Activated T-cell treated with anti-CD3 and anti-CD28 coated beads for 1 hour (primary cell): ENCODE data around the gene TBC1D22B.
"Not testable (repeated sequence)": the region's sequence is repeated elsewhere in the genome, so short reads cannot be mapped to it uniquely, and the experiment has no call there.

Source experiments
- DNase-seq: peaks from one replicate; pipeline ENCODE4 v3.0.0-alpha.2; 2020; ENCODE audit warnings: low read depth

TBC1D22B gene

DNA sequence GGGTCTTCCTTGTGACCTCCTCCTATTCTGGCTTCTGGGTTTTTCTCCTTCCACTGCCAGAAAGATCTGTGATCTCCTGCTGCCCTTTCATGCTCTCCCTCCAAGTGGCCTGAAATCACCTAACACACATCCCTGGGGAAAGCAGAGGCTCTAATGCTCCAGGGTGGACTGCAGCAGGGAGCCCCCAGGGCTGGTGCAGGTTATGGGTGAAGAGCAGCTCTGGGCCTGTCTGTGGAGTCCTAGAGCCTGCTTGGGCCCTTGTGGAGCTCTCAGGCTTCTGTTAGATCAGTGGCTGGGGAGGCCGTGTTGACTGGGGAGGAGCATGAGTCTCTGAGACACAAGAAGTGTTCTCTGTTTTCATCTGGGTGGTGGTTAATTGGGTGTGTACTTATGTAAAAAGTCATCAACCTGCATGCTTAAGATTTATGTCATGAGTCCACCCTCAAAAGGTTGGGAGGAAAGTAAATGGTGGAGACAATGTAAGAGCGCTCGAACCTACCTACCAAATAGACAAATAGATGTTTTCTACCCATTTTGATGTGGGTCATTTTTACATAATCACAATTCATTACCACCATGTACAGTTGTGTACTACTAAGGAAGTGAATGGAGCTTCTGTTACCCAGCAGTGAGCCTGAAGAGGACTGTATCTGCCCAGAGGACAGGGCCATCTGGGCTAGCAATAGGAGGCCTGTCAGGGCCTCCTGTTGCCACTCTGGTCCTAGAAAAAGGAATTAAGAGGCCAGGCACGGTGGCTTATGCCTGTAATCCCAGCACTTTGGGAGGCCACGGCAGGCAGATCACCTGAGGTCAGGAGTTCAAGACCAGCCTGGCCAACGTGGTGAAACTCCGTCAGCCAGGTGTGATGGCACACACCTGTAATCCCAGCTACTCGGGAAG lies 64.2 kb downstream of the TBC1D22B start:
- DNase-seq, result no peak

GRCh38 chr6:37323580-37323979 lies 66.0 kb downstream of the TBC1D22B start:
- DNase-seq, result no peak

GRCh38 chr6:37324131-37325033 lies 66.8 kb downstream of the TBC1D22B start:
- no peak for DNase-seq

- not testable (repeated sequence) for DNase-seq
These were observed 72.8 kb downstream of the TBC1D22B start for GRCh38 chr6:37330345-37330744.

GRCh38 chr6:37331047-37331446 lies 73.5 kb downstream of the TBC1D22B start:
- DNase-seq, result no peak

DNA sequence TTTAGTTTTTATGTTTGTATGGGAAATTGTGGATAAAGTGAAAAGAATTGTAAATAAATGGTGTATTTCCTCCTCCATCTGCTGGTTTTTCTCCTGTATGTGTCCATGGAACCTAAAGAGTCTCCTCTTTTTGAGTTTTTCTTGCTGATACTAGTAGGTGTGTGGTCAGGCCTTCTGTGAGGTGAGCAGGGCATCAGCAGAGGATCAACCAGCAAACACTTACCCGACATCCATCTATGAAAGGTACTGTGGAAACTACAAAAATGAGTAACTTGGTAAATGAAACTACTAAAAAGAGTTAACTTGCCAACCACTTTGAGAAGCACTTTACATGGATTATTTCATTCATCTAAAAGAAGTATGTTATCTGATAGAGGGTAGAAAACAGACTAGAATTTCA lies 75.3 kb downstream of the TBC1D22B start:
- no peak for DNase-seq

GRCh38 chr6:37334047-37334446 lies 76.5 kb downstream of the TBC1D22B start:
- DNase-seq, result no peak

DNA sequence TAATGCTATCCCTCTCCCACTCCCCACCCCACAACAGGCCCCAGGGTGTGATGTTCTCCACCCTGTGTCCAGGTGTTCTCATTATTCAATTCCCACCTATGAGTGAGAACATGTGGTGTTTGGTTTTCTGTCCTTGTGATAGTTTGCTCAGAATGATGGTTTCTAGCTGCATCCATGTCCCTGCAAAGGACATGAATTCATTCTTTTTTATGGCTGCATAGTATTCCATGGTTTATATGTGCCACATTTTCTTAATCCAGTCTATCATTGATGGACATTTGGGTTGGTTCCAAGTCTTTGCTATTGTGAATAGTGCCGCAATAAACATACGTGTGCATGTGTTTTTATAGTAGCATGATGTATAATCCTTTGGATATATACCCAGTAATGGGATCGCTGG lies 80.7 kb downstream of the TBC1D22B start:
- not testable (repeated sequence) for DNase-seq

- no peak for DNase-seq
These were observed 81.2 kb downstream of the TBC1D22B start for GRCh38 chr6:37338745-37339255.

DNA sequence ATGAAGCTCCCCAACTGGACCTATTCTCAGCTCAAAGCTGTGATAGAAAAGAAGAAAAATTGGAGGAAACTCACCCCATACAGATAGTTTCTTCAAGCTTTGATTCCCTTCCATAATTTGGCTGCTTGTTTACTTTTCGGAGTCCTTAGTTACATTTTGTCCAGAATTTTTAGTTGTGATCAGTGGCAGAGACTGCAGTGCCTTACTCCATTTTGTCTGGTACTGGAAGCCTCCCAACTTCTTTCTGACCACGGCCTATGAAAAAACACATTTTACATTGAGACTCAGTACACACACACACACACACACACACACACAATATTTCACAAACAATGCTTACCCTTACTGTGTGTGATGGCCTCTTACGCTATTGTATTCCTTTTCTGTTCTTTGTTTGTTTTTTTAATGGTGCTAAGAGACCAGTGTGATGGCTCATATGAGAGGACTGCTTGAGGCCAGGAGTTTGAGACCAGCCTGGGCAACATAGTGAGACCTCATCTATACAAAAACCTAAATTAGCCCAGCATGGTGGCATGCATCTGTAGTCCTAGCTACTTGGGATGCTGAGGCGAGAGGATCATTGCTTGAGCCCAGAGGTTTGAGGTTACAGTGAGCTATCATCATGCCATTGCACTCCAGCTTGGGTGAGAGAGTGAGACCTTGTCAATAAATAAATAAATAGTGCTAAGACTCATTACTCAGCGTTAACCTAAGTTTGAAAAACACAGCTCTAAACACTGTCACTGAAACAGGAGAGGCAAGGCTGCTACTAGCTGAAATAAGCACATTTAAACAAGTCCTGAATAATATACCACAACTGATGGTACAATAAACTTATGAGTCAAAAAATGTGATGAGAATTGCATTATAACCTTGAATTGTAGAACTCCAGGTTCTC lies 82.4 kb downstream of the TBC1D22B start:
- DNase-seq, result no peak

GRCh38 chr6:37340639-37340943 lies 83.0 kb downstream of the TBC1D22B start:
- no peak for DNase-seq

GRCh38 chr6:37343248-37343647 lies 85.7 kb downstream of the TBC1D22B start:
- no peak for DNase-seq

DNA sequence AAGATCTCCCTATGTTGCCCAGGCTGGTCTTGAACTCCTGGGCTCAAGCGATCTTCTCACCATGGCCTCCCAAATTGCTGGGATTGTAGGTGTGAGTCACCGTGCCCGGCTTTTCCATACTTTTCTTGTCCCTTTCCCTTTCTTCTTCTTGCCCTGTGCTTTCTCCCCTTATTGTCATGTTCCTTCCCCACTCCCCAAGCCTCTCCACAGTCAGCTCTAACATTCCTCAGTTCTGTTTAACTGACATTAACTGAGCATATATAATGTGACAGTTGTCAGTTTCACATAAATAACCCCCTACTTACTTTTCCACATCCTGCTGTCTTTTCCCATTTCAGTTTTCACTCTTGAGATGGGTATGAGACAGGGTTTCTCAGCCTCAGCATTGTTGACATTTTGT lies 86.7 kb downstream of the TBC1D22B start:
- no peak for DNase-seq

DNA sequence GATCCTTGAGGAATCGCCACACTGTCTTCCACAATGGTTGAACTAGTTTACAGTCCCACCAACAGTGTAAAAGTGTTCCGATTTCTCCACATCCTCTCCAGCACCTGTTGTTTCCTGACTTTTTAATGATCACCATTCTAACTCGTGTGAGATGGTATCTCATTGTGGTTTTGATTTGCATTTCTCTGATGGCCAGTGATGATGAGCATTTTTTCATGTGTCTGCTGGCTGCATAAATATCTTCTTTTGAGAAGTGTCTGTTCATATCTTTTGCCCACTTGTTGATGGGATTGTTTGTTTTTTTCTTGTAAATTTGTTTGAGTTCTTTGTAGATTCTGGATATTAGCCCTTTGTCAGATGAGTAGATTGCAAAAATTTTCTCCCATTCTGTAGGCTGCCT lies 88.2 kb downstream of the TBC1D22B start:
- DNase-seq, result not testable (repeated sequence)

DNA sequence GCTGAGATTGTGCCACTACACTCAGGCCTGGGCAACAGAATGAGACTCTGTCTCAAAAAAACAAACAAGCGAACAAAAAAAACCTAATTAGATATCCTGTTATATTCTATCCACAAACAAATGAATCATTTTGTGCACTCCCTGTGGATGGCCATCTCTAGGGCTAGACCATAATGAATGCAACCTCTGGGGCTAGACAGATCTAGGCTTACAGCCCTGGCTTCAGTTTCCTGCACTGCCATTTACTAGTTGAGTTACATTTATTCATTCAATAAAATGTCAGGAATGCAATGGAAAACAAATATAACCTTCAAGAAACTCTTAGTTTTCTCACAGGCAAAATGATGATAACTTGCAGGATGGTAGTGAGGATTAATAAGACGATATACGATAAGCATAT lies 89.6 kb downstream of the TBC1D22B start:
- DNase-seq, result no peak

GRCh38 chr6:37347670-37348111 lies 90.1 kb downstream of the TBC1D22B start:
- no peak for DNase-seq

DNA sequence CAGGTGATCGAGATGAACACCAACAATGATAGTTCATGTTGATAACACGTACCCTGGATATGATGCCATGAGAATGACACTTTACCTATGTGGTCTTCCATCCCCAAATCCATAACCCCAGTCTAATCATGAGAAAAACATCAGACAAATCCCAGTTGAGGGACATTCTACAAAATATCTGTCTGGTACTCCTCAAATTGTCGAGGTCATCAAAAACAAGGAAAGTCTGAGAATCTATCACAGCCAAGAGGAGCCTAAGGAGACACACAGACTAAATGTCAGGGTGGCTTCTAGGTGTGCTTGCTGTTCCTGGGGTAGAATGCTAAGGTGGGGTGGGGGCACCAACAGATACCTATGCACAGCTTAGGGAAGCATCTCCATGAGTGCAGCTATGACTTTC lies 93.5 kb downstream of the TBC1D22B start:
- no peak for DNase-seq

- no peak for DNase-seq
These were observed 94.8 kb downstream of the TBC1D22B start for GRCh38 chr6:37352384-37352783.

DNA sequence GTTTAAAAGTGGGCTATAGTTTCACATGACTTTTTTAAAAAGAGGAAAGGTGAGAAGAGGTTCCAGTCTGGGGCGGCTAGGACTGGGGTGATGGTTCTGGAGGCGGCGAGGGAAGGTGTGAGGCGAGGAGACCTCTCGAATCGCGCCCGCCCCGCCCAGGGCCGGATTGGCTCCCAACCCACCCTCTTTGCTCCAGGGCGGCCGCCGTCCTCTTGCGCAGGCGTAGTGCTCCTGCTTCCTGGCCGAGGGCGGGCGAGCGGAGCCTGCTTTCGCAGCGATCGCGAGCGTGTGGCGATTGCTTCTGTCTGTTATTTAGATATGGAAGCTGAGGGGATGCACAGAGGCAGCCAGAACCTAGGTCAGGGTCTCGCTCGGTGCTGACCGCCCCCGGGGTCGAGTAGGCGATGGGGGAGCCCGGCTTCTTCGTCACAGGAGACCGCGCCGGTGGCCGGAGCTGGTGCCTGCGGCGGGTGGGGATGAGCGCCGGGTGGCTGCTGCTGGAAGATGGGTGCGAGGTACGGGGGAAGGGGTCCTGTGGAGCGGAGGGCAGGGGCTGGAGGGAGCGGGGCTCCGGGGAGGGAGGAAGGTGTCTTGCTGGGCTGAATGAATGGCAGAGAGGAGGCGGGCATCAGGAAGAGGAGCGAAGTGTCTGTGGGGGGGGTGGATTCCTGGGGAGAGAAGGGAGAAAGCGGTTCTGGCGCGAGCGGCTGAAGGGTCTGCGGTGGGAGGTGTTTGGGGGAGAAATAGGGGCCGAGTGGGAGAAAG lies 96.4 kb downstream of the TBC1D22B start, which contains the start of gene RNF8:
Gene RNF8 (plus strand): TSS at position 223 of the 765 bp plus-strand sequence. CDS start 182 bp downstream, at position 405.
- DNase-seq, result peak; percentile 80

DNA sequence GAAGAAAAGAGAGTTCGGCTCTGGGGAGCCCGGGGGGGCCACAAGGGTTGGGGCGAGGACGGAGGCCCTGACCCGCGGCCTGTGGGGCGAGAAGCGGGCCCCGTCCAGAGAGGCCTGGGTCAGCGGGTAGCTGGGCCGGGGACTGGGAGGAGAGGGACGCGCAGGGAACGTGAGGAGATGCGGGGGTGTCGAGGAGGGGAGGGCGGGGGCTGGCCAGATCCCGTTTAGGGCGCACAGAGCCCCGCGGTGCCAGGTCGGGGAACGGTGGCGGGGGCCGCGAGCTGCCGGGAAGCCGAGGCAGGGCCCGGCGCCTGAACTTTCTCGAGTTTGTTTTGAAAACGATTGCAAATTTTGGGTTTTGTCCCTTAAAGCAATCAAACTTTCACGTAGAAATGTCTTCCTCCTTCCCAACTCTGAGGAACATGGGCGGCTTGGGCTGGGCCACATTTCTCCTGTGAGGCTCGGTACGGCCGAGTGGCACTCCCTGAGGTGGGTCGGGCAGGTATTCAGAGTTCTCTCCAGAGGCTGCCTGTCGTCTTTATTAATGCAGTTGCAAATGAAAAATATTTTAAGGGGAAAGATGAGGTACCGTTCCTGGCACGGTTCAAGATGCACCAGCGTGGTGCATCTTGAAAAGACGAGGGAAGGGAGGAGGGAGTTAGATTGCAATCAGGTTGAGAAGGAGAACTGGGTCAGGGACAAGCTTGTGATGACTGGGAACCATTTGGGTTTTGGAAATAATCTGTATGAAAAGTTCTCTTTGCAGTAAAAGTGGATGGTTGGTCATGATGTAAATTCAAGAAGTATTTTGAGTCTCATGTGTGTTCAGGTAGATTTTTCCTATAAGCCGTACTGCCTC lies 97.2 kb downstream of the TBC1D22B start:
- DNase-seq, result peak; percentile 0
